Thyroid gland (tissue), 4 donors: ENCODE measurements around the gene SEL1L2. TPM values are rescaled to one million over a fixed set of nuclear protein-coding genes. Genes with fewer than 3 reads are reported as not detected.

Experiments used
- DNase-seq, 2 donors: peaks; one replicate each; pipeline ENCODE4 v3.0.0-alpha.2; 2019
- H3K27ac ChIP-seq, 3 donors: fragments of 200-600 bp; sonication (generic); 1 replicate in 2 of 3; 2 replicates in 1 of 3; pipeline ENCODE4 v1.5.1; 2016 to 2019; ENCODE audit warnings: mild to moderate bottlenecking in 1 of 3, moderate library complexity in 1 of 3
- H3K27me3 ChIP-seq: fragments of 200-600 bp; sonication (generic); one replicate; pipeline ENCODE4 v1.5.1; 2019
- H3K36me3 ChIP-seq, 2 donors: fragments of 200-600 bp; sonication (generic); one replicate each; pipeline ENCODE4 v1.5.1; 2016 to 2019
- H3K4me1 ChIP-seq, 2 donors: fragments of 200-600 bp; sonication (generic); one replicate each; pipeline ENCODE4 v1.5.1; 2017 to 2019
- H3K4me3 ChIP-seq, 3 donors: fragments of 200-600 bp; sonication (generic); replicated peaks in 1 of 3; 1 replicate in 2 of 3; 2 replicates in 1 of 3; pipeline ENCODE4 v1.5.1; 2016; ENCODE audit warnings: mild to moderate bottlenecking in 1 of 3
- H3K9me3 ChIP-seq: fragments of 200-600 bp; sonication (generic); one replicate; pipeline ENCODE4 v1.5.1; 2017
- POLR2A ChIP-seq, 2 donors: fragments of 450-650 bp; IDR thresholded peaks; one replicate each; pipeline ENCODE4 v1.6.1; 2017; ENCODE audit warnings: antibody characterized with exemption in 2 of 2, mild to moderate bottlenecking in 2 of 2, moderate library complexity in 1 of 2
- WGBS, 2 donors: methylation state at CpG; one replicate each; pipeline ENCODE4 v1.1.5; 2017; 5-methylcytosine and 5-hydroxymethylcytosine counted together
- intact Hi-C: fragments of 100-400 bp; cut with DNase I; formaldehyde crosslinking; loops from one replicate; pipeline ENCODE4 v1.15.1; 2023
- total RNA-seq, 4 donors: library from RNA; depleted of rRNA; stranded (reverse); fragments of >200 nt; gene quantifications; one replicate each; pipeline ENCODE4 v1.2.3, GENCODE V29; 2016
- TF ChIP-seq, protein P1 (sequence below), 6 experiments: fragments of 200-600 bp in 3 of 6; fragments of 450-650 bp in 3 of 6; sonication (generic) in 3 of 6; IDR thresholded peaks; one replicate each; pipeline ENCODE4 v1.5.1; 2016 to 2019; ENCODE audit warnings: antibody characterized with exemption in 6 of 6, mild to moderate bottlenecking in 2 of 6, inconsistent platforms in 1 of 6, moderate library complexity in 1 of 6

SEL1L2 gene
- total RNA-seq, 4 donors from 2014 or later, result not detected

GRCh38 chr20:13909067-13909466, 81.3 kb downstream of the SEL1L2 start:
- no peak overlapping the region for H3K27ac ChIP-seq
- no peak for TF ChIP-seq POLR2A (IDR thresholded peaks at IDR 0.05)
- TF ChIP-seq, protein P1, sequence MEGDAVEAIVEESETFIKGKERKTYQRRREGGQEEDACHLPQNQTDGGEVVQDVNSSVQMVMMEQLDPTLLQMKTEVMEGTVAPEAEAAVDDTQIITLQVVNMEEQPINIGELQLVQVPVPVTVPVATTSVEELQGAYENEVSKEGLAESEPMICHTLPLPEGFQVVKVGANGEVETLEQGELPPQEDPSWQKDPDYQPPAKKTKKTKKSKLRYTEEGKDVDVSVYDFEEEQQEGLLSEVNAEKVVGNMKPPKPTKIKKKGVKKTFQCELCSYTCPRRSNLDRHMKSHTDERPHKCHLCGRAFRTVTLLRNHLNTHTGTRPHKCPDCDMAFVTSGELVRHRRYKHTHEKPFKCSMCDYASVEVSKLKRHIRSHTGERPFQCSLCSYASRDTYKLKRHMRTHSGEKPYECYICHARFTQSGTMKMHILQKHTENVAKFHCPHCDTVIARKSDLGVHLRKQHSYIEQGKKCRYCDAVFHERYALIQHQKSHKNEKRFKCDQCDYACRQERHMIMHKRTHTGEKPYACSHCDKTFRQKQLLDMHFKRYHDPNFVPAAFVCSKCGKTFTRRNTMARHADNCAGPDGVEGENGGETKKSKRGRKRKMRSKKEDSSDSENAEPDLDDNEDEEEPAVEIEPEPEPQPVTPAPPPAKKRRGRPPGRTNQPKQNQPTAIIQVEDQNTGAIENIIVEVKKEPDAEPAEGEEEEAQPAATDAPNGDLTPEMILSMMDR (IDR thresholded peaks at IDR 0.05), result no peak
- intact Hi-C loops, result no loop called here
- H3K27me3 ChIP-seq, result no peaks in the 10 kb centered on the region
- no peak overlapping the region for H3K4me3 ChIP-seq
- H3K36me3 ChIP-seq, result no peaks in the 10 kb centered on the region
- 80 to 86% methylated on average over 4 of the region's 4 CpGs for WGBS, 2 donors
- no peaks in the 10 kb centered on the region for H3K4me1 ChIP-seq
- H3K9me3 ChIP-seq, result no peaks in the 10 kb centered on the region
- no peak for DNase-seq

DNA sequence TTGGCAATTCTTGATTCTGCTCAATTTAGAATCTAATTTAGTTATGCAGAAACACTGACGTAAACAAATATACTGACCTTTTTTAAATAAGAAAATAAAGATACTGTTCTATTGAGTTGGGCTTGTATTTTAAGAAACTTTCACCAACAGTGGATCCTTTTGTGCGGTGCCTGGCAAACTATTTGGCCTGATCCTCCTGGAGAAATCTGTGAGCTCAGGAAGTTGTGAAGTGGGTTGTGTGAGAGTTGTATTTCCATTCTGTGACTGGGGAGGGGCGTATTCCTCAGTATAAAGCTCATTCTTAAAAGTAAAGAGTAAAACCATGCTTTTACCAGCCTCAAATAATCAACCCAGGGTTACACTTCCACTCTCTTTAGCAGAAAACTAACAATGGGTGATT, 85.6 kb downstream of the SEL1L2 start:
- Histone ChIP-seq H3K9me3 (no peaks in the 10 kb centered on the region), H3K4me3 (no peak overlapping the region), H3K27ac (no peak overlapping the region), H3K36me3 (no peaks in the 10 kb centered on the region), H3K27me3 (no peaks in the 10 kb centered on the region), H3K4me1 (no peaks in the 10 kb centered on the region)
- WGBS, 2 donors, result 82 to 87% methylated on average over 3 of the region's 3 CpGs
- DNase-seq, result no peak
- intact Hi-C loops, result no loop called here
- TF ChIP-seq, protein P1 (IDR thresholded peaks at IDR 0.05), result no peak
- TF ChIP-seq POLR2A (IDR thresholded peaks at IDR 0.05), result no peak

DNA sequence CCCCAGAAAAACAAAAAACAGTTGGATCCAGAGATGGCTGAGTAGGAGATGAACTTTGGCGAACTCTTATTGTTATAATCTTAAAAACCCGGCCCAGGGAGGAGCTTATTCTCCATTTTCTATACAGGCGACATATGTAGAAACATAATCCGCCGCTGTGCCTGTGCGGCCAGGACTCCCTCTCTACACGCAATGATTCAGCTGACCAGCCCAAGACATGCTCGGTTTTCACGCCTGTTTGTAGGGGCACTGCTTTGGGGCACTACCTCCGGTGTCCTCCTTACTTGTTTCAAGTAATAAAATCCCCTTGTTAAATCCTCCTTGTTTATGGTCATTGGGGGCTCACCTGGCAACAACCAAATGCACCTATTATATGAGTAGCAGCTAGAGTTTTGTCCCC, 89.9 kb downstream of the SEL1L2 start:
- intact Hi-C loops, result no loop called here
- DNase-seq, result no peak
- 94 to 95% methylated on average over 10 of the region's 10 CpGs for WGBS, 2 donors
- H3K4me3 ChIP-seq, result no peak overlapping the region
- H3K9me3 ChIP-seq, result no peaks in the 10 kb centered on the region
- no peaks in the 10 kb centered on the region for H3K4me1 ChIP-seq
- H3K36me3 ChIP-seq, result no peaks in the 10 kb centered on the region
- no peak overlapping the region for H3K27ac ChIP-seq
- H3K27me3 ChIP-seq, result no peaks in the 10 kb centered on the region
- TF ChIP-seq, protein P1 (IDR thresholded peaks at IDR 0.05), result no peak
- no peak for TF ChIP-seq POLR2A (IDR thresholded peaks at IDR 0.05)

- Histone ChIP-seq H3K36me3 (no peaks in the 10 kb centered on the region), H3K4me1 (no peaks in the 10 kb centered on the region), H3K27ac (no peak overlapping the region), H3K9me3 (no peaks in the 10 kb centered on the region), H3K27me3 (no peaks in the 10 kb centered on the region), H3K4me3 (no peak overlapping the region)
- WGBS, 2 donors, result 89 to 91% methylated on average over 2 of the region's 2 CpGs
- no peak for DNase-seq
- TF ChIP-seq, protein P1 (IDR thresholded peaks at IDR 0.05), result no peak
- TF ChIP-seq POLR2A (IDR thresholded peaks at IDR 0.05), result no peak
- intact Hi-C loops, result no loop called here
These were observed 92.3 kb downstream of the SEL1L2 start for GRCh38 chr20:13898012-13898612.

DNA sequence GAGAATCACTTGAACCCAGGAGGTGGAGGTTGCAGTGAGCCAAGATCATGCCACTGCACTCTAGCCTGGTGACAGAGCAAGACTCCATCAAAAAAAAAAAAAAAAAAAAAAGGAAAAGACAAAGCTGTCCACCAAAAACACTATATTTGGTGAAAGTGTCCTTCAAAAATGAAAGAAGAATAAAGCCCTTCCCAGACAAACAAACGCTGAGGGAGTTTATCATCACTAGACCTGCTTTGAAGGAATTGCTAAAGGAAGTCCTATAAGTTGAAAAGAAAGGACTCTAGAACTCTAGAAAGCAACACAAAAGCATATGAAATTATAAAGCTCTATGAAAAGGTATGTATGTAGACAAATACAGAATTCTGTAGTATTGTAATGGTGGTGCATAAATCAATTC, 98.8 kb downstream of the SEL1L2 start:
- Histone ChIP-seq H3K4me3 (no peak overlapping the region), H3K27ac (no peak overlapping the region), H3K36me3 (no peaks in the 10 kb centered on the region), H3K4me1 (no peaks in the 10 kb centered on the region), H3K27me3 (no peaks in the 10 kb centered on the region), H3K9me3 (no peaks in the 10 kb centered on the region)
- 93 to 98% methylated on average over 1 of the region's 1 CpG for WGBS, 2 donors
- DNase-seq, result no peak
- intact Hi-C loops, result no loop called here
- TF ChIP-seq, protein P1 (IDR thresholded peaks at IDR 0.05), result no peak
- no peak for TF ChIP-seq POLR2A (IDR thresholded peaks at IDR 0.05)
